IPS DF 6.9 (cell line): ENCODE results near the gene C1R.

Experiments
- DNase-seq: peaks from one replicate; pipeline ENCODE4 v3.0.0-alpha.2; 2013; ENCODE audit warnings: low read depth, low spot score
- H3K27ac ChIP-seq: one replicate; pipeline ENCODE4 v1.5.1; 2013; ENCODE audit warnings: low read length, control low read depth
- H3K27me3 ChIP-seq: 2 replicates; pipeline ENCODE4 v1.6.1; 2013; ENCODE audit warnings: mild to moderate bottlenecking, low read length; ENCODE audit not compliant: control insufficient read depth, insufficient read depth
- H3K36me3 ChIP-seq: 2 replicates; pipeline ENCODE4 v1.6.1; 2013; ENCODE audit warnings: low read length; ENCODE audit not compliant: control insufficient read depth, insufficient read depth
- H3K4me1 ChIP-seq: 2 replicates; pipeline ENCODE4 v1.6.1; 2013; ENCODE audit warnings: low read length; ENCODE audit not compliant: control insufficient read depth, insufficient read depth
- H3K4me3 ChIP-seq: 2 replicates; pipeline ENCODE4 v1.5.1; 2013; ENCODE audit warnings: mild to moderate bottlenecking, low read length
- H3K9me3 ChIP-seq: 2 replicates; pipeline ENCODE4 v1.6.1; 2013; ENCODE audit warnings: low read length, inconsistent platforms; ENCODE audit not compliant: control insufficient read depth, insufficient read depth
- WGBS: extraction: QIAGEN DNeasy Blood & Tissue Kit; methylation state at CpG from one replicate; pipeline ENCODE4 v1.1.7; 2013; ENCODE audit warnings: mixed read lengths, missing lambda C conversion rate; ENCODE audit not compliant: insufficient read length, insufficient coverage; 5-methylcytosine and 5-hydroxymethylcytosine counted together

C1R gene

DNA sequence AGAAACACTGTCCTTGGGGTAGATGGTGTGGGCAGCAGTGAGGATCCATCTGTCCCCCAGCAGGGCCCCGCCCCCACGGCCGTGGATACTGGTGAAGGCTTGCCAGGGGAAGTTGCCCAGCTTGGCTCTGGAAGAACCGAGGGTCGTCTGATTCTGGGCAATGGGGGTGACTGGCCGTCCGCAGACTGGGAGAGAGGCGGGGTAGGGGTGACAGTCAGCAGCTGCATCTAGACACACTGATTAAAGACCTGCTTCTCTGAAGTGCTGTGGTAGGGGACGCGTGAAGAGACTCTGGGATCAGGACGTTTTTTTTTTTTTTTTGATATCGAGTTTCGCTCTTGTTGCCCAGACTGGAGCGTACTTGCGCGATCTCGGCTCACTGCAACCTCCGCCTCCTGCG lies 4.7 kb upstream of the C1R start:
- no peak overlapping the region for H3K27ac ChIP-seq

DNA sequence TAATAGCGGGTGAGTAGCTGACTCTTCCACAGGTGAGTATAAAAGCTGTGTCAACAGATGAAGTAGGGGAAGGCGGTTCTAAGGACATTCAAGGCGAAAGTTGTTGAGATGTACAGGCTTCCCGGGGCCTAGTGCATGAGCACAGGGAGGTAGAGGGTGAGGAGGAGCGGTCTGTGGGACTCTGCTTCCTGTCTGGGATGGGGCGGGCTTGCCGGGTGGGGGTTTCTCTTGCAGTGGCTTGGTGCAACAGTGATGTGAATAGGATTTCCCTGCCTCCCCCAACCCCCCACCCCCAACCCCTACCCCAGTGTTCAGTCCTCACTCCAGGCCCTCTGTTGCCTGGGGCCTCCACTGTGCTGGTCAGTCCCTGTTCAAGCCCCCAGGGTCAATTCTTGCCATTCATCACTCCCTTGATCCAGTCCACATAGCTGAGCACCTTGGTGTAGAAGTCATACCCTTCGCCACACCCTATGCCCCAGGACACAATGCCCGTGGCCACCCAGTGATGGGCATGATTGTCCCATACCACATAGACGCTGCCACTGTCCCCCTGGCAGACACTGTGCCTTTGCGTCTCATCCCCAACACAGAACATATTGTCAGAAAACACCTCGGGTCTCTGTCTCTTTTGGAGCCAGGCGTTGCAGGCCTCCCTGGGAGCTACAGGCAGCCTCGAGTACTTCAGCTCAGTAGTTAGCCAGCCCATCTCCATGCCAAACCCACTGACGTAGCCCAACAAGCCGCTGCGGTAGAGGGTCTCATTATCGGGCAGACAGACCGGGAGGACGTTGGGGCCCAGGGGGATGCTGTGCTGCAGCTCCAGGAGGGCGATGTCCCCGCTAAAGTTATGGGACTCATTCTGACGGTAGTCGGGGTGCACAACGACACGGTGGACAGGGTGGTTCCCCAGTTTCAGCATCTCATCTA lies 4.0 kb upstream of the C1R start:
- DNase-seq, result no peak
- WGBS, result no CpG with 5 or more reads among the region's 26 CpGs
- H3K9me3 ChIP-seq, result no peaks in the 10 kb centered on the region
- H3K4me3 ChIP-seq, result no peak overlapping the region
- peaks cover 5% of the 10 kb centered on the region; the same call in 1 of the 2 replicates for H3K36me3 ChIP-seq
- no peak overlapping the region for H3K27ac ChIP-seq
- no peaks in the 10 kb centered on the region for H3K4me1 ChIP-seq
- H3K27me3 ChIP-seq, result no peaks in the 10 kb centered on the region

More for the DNA sequence above, 4.7 kb upstream of the C1R start:
- no CpG with 5 or more reads among the region's 19 CpGs for WGBS
- no peak overlapping the region for H3K4me3 ChIP-seq
- H3K9me3 ChIP-seq, result no peaks in the 10 kb centered on the region
- DNase-seq, result no peak
- peaks cover 5% of the 10 kb centered on the region; the same call in 1 of the 2 replicates for H3K36me3 ChIP-seq
- no peaks in the 10 kb centered on the region for H3K4me1 ChIP-seq
- no peaks in the 10 kb centered on the region for H3K27me3 ChIP-seq

DNA sequence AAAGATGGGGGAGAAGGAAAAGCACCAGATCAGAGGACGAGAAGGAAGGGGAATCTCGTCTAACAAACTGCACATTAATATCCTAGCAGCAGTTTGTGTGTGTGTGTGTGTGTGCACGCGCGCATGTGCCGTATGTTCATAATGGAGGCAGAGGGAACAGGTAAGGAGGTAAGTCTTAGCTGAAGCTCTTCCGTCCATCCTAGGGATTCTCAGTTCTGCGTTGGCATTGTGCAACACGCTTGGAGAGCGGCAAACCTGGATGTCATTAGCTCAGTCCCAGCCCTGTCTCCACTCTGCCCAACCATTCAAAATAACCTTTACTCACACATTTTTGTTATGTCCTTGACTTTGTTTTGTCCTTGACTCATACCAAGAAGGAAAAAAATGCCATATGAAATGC lies 1.6 kb upstream of the C1R start:
- H3K4me1 ChIP-seq, result peaks cover 11% of the 10 kb centered on the region
- H3K27ac ChIP-seq, result no peak overlapping the region

DNA sequence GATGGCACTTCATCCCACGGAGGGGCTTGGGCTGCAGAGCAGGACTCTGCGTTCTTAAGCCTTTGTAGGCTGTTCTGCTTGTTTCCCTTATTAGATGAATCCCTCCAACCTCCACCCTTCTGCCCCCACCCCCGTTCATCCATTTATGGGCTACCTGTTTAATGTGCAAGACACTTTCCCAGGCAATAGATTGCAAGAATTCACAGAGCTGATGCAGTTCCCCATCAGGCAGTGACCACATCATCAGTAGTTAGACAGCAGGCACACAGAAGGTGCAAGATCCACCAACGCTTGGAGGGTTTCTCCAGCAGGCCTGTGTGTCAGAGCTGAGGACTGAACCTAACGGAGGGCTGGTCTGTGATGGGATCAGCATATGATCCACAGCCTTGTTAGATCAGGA lies 1.2 kb upstream of the C1R start:
- Histone ChIP-seq H3K27me3 (no peaks in the 10 kb centered on the region), H3K36me3 (no peaks in the 10 kb centered on the region), H3K4me1 (peaks cover 11% of the 10 kb centered on the region), H3K27ac (no peak overlapping the region), H3K9me3 (no peaks in the 10 kb centered on the region), H3K4me3 (no peak overlapping the region)
- WGBS, result no CpG with 5 or more reads among the region's 5 CpGs
- DNase-seq, result no peak

More for the DNA sequence above, 1.6 kb upstream of the C1R start:
- H3K27me3 ChIP-seq, result no peaks in the 10 kb centered on the region
- H3K9me3 ChIP-seq, result no peaks in the 10 kb centered on the region
- no CpG with 5 or more reads among the region's 10 CpGs for WGBS
- no peaks in the 10 kb centered on the region for H3K36me3 ChIP-seq
- H3K4me3 ChIP-seq, result no peak overlapping the region
- no peak for DNase-seq

DNA sequence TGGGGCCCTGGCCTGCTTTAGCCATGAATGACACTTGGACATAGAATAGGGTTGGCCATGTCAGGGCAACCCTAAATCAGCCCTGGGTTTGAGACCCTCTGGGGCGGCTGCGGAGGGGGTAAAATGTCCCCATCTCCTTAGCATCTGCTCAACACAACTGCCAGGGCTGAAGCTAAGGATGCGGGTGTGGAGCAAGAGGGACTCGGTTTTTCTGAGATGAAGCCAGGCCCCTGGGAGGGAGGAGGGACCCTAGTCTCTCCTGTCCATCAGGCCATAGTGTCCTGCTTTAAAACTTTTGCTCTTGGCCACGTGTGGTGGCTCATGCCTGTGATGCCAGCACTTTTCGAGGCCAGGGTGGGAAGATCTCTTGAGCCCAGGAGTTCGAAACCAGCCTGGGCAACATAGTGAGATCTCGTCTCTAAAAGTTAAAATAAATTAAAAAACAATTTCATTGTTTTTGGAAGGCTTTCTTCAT lies 778 bp upstream of the C1R start:
- H3K36me3 ChIP-seq, result no peaks in the 10 kb centered on the region
- no peaks in the 10 kb centered on the region for H3K9me3 ChIP-seq
- peaks cover 11% of the 10 kb centered on the region for H3K4me1 ChIP-seq
- H3K4me3 ChIP-seq, result no peak overlapping the region
- no peak overlapping the region for H3K27ac ChIP-seq
- no peak for DNase-seq
- H3K27me3 ChIP-seq, result no peaks in the 10 kb centered on the region
- WGBS, result no CpG with 5 or more reads among the region's 8 CpGs

DNA sequence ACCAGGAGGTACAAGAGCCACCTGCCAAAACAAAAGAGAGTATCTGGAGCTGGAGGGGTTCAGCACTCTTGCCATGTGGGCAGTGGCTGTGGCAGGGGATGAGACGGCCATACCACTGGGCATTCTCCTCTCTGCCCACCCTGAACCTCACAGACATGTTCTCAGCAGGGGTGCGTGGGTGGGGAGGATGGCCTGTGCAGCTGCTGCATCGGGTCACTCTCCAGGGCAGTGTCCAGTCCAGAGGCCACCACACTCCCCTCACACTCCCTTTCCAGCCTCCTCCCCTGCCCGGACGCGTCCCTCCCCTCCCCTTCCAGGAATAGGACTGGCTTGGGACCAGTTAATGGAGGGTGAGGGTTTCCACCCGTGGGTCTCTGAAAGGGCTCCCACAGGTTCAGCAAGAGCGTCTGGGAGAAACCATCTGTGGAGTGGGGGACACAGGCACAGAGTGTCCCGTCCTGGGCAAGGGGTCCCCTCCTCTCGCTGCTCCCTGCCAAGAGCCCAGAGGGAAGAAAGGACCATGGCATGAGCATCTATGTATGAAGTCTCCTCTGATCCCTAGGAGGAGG lies 501 bp downstream of the C1R start:
- DNase-seq, result no peak
- H3K36me3 ChIP-seq, result no peaks in the 10 kb centered on the region
- WGBS, result no CpG with 5 or more reads among the region's 10 CpGs
- H3K4me1 ChIP-seq, result peaks cover 11% of the 10 kb centered on the region
- H3K4me3 ChIP-seq, result no peak overlapping the region
- no peaks in the 10 kb centered on the region for H3K27me3 ChIP-seq
- H3K9me3 ChIP-seq, result no peaks in the 10 kb centered on the region
- H3K27ac ChIP-seq, result no peak overlapping the region

DNA sequence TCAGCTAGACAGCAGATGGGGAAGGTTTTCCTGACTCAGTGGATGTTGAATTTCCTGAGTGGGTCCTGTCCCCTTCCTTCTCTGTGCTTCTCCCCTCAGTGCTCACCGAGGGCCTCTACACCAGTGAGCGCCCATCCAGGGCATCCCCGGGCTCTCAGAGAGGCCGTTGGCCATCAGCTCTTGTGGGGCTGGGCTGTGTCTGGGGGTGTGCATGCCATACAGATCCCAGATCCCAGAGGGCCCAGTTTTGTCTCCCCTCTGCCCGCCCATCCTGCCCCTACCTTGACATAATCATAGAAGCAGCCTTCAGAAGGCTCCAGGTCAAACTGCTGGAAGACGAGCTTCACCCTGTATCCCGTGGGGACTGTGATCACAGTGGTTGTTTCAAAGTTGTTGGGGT lies 1.1 kb downstream of the C1R start:
- no peak for DNase-seq
- Histone ChIP-seq H3K9me3 (no peaks in the 10 kb centered on the region), H3K27ac (no peak overlapping the region), H3K27me3 (no peaks in the 10 kb centered on the region), H3K4me1 (peaks cover 11% of the 10 kb centered on the region), H3K36me3 (no peaks in the 10 kb centered on the region), H3K4me3 (no peak overlapping the region)
- WGBS, result no CpG with 5 or more reads among the region's 7 CpGs

DNA sequence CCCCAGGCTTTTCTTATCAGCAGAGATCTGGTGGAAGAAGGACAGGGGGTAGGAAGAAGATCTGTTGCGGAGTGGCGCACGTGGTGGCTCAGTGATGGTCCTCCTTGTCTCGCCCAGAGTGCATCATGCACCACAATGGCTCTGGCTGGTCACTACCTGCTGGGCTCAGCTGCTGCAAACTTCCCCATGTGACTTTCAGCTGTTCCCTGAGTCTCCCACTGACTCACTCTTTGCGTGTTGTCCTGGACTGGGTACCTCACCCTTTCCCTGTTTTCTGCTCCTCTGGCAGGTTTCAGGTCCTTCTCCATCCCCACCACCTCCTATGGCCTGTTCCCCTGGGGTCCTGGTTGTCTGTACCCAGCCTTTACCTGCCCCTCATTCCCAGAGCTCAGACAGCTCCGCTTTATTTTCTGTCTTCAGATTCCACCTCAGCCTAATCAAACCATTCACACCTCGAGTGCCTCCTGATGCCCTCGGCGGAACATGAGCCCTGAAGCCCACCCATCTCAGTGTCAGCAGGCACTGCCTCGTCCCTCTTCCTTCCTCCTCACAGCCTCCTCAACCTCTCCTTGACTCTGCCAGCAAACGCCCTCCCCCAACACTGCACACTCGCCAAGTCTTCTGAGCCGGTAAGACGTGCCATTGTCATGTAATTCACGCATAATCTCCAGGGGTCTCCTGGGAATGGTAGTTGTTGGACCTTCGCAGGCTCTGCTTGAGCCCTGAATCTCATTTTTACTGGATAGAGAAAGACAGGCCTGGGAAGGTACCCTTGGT lies 1.8 kb downstream of the C1R start:
- H3K9me3 ChIP-seq, result no peaks in the 10 kb centered on the region
- no peaks in the 10 kb centered on the region for H3K36me3 ChIP-seq
- H3K27me3 ChIP-seq, result no peaks in the 10 kb centered on the region
- no peak overlapping the region for H3K4me3 ChIP-seq
- H3K4me1 ChIP-seq, result peaks cover 11% of the 10 kb centered on the region
- DNase-seq, result no peak
- WGBS, result no CpG with 5 or more reads among the region's 16 CpGs
- H3K27ac ChIP-seq, result no peak overlapping the region

DNA sequence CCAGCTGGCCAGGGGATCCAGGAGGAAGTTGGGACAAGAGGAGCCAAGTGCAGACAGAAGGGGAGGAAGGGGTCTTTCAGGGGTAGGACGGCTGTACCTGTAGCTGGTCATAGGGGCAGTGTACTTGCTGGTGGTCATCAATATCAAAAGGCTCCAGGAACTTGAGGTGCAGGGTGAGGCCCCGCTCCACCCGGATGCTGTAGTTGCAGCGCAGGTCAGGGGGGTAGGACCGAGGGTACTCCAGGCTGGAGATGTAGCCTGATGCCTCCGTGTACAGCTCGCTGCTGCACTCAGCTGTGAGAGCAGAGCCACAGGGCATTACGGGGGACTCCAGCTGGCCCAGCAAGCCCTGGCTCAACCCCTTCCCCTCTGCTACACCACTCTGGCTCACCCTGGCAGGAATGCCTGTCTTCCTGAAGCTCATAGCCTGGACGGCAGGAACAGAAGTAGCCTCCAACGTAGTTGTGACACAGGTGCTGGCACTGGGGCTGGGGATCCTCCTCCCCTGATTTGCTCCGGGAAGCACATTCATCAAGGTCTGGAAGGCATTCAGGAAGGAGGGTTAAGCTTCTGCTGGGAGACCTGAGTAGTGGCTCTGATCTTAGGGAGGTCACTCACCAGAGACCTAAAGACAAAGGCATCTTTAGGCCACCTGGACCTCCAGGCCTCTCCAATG lies 2.9 kb downstream of the C1R start:
- peaks cover 11% of the 10 kb centered on the region for H3K4me1 ChIP-seq
- no peaks in the 10 kb centered on the region for H3K9me3 ChIP-seq
- H3K27me3 ChIP-seq, result no peaks in the 10 kb centered on the region
- DNase-seq, result no peak
- H3K27ac ChIP-seq, result no peak overlapping the region
- H3K4me3 ChIP-seq, result no peak overlapping the region
- H3K36me3 ChIP-seq, result 0 out of 2 replicates have a peak, but pooled peaks cover 3% of the 10 kb centered on the region
- no CpG with 5 or more reads among the region's 11 CpGs for WGBS

DNA sequence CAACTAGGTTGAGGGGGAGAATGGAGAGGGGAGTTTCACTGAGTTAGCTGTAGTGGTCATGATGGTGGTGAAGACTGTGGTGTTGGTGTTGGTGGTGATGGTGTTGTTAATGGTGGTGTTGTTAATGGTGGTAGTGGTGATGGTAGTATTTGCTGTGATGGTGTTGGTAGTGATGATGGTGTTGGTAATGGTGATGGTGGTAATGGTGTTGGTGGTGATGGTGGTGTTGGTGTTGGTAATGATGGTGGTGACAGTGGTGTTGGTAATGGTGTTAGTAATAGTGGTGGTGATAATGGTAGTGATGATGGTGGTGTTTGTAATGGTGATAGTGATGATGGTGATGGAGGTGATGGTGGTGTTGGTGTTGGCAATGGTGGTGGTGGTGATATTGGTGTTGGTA lies 9.1 kb downstream of the C1R start:
- no peaks in the 10 kb centered on the region; the same call in 1 of the 2 replicates for H3K4me1 ChIP-seq
- 0 out of 2 replicates have a peak, but pooled peaks cover 3% of the 10 kb centered on the region for H3K36me3 ChIP-seq
- H3K27me3 ChIP-seq, result no peaks in the 10 kb centered on the region
- no peak overlapping the region for H3K27ac ChIP-seq
- no peaks in the 10 kb centered on the region for H3K9me3 ChIP-seq
- DNase-seq, result no peak
- no peak overlapping the region for H3K4me3 ChIP-seq
